ENCODE measurements around the gene TIMP2. TPM values are rescaled to one million over a fixed set of nuclear protein-coding genes. Genes with fewer than 3 reads are reported as not detected.

Gene TIMP2
- total and polyA plus RNA-seq, 2 experiments from 2014 or later, result 20.9 to 63.3 TPM

GRCh38 chr17:78876094-78876597, 49.0 kb downstream of the TIMP2 start:
- H3K4me2 ChIP-seq, result no peak overlapping the region
- no peaks in the 10 kb centered on the region for H3K9me2 ChIP-seq (replicated peaks; ENCODE audit: insufficient read depth)
- H3K36me3 ChIP-seq (replicated peaks; ENCODE audit: insufficient read depth, low read depth), result no peaks in the 10 kb centered on the region
- H4K20me1 ChIP-seq (ENCODE audit: insufficient read depth, poor library complexity, severe bottlenecking), result peaks cover 8% of the 10 kb centered on the region
- H3K9me3 ChIP-seq (ENCODE audit: low read depth), result no peaks in the 10 kb centered on the region
- H3K4me1 ChIP-seq (ENCODE audit: insufficient read depth), result peaks cover 6% of the 10 kb centered on the region
- no peak overlapping the region for H3K27ac ChIP-seq
- no peak overlapping the region for H3K4me3 ChIP-seq
- H3K79me2 ChIP-seq, result peaks cover 53% of the 10 kb centered on the region
- 65% methylated on average over 7 of the region's 7 CpGs for WGBS (ENCODE audit: low lambda C conversion rate, missing lambda C conversion rate)
- DNase-seq (ENCODE audit: low spot score), result no peak
- H3K27me3 ChIP-seq, result no peaks in the 10 kb centered on the region
- TF ChIP-seq EZH2 (IDR thresholded peaks at IDR 0.05; ENCODE audit: borderline replicate concordance), result no peak
- H2AFZ ChIP-seq, result no peak overlapping the region

GRCh38 chr17:78875363-78876093, 49.7 kb downstream of the TIMP2 start:
- Histone ChIP-seq H2AFZ (no peak overlapping the region), H4K20me1 (ENCODE audit: insufficient read depth, poor library complexity, severe bottlenecking) (peaks cover 8% of the 10 kb centered on the region), H3K79me2 (peaks cover 47% of the 10 kb centered on the region), H3K36me3 (replicated peaks; ENCODE audit: insufficient read depth, low read depth) (no peaks in the 10 kb centered on the region), H3K27me3 (no peaks in the 10 kb centered on the region), H3K4me1 (ENCODE audit: insufficient read depth) (peaks cover 6% of the 10 kb centered on the region), H3K27ac (no peak overlapping the region), H3K9me3 (ENCODE audit: low read depth) (no peaks in the 10 kb centered on the region), H3K9me2 (replicated peaks; ENCODE audit: insufficient read depth) (no peaks in the 10 kb centered on the region), H3K4me2 (no peak overlapping the region), H3K4me3 (no peak overlapping the region)
- 70% methylated on average over 6 of the region's 9 CpGs for WGBS (ENCODE audit: low lambda C conversion rate, missing lambda C conversion rate)
- TF ChIP-seq EZH2phosphoT487 (IDR thresholded peaks at IDR 0.05; ENCODE audit: low read depth, severe bottlenecking, unreplicated experiment), result no peak
- no peak for TF ChIP-seq CTCF (IDR thresholded peaks at IDR 0.05; ENCODE audit: poor library complexity)
- no peak for TF ChIP-seq EZH2 (IDR thresholded peaks at IDR 0.05; ENCODE audit: borderline replicate concordance)
- DNase-seq (ENCODE audit: low spot score), result no peak

GRCh38 chr17:78873519-78874340, 51.5 kb downstream of the TIMP2 start:
- Histone ChIP-seq H3K36me3 (replicated peaks; ENCODE audit: insufficient read depth, low read depth) (no peaks in the 10 kb centered on the region), H2AFZ (no peak overlapping the region), H3K27ac (no peak overlapping the region), H3K4me1 (ENCODE audit: insufficient read depth) (no peaks in the 10 kb centered on the region), H3K27me3 (no peaks in the 10 kb centered on the region), H3K9me3 (ENCODE audit: low read depth) (no peaks in the 10 kb centered on the region), H3K79me2 (peaks cover 35% of the 10 kb centered on the region), H4K20me1 (ENCODE audit: insufficient read depth, poor library complexity, severe bottlenecking) (no peaks in the 10 kb centered on the region), H3K4me3 (no peak overlapping the region), H3K9me2 (replicated peaks; ENCODE audit: insufficient read depth) (no peaks in the 10 kb centered on the region), H3K4me2 (no peak overlapping the region)
- DNase-seq (ENCODE audit: low spot score), result no peak
- WGBS (ENCODE audit: low lambda C conversion rate, missing lambda C conversion rate), result 91% methylated on average over 21 of the region's 21 CpGs
- TF ChIP-seq EZH2 (IDR thresholded peaks at IDR 0.05; ENCODE audit: borderline replicate concordance) (no peak), CTCF (IDR thresholded peaks at IDR 0.05; ENCODE audit: poor library complexity) (no peak), EZH2phosphoT487 (IDR thresholded peaks at IDR 0.05; ENCODE audit: low read depth, severe bottlenecking, unreplicated experiment) (no peak)

- WGBS (ENCODE audit: low lambda C conversion rate, missing lambda C conversion rate), result 86% methylated on average over 6 of the region's 6 CpGs
- Histone ChIP-seq H3K9me2 (replicated peaks; ENCODE audit: insufficient read depth) (no peaks in the 10 kb centered on the region), H3K4me3 (no peak overlapping the region), H3K4me1 (ENCODE audit: insufficient read depth) (no peaks in the 10 kb centered on the region), H3K27ac (no peak overlapping the region), H3K79me2 (peaks cover 22% of the 10 kb centered on the region), H3K36me3 (replicated peaks; ENCODE audit: insufficient read depth, low read depth) (no peaks in the 10 kb centered on the region), H3K27me3 (no peaks in the 10 kb centered on the region), H4K20me1 (ENCODE audit: insufficient read depth, poor library complexity, severe bottlenecking) (no peaks in the 10 kb centered on the region), H2AFZ (no peak overlapping the region), H3K9me3 (ENCODE audit: low read depth) (no peaks in the 10 kb centered on the region), H3K4me2 (no peak overlapping the region)
- DNase-seq (ENCODE audit: low spot score), result no peak
- no peak for TF ChIP-seq EZH2phosphoT487 (IDR thresholded peaks at IDR 0.05; ENCODE audit: low read depth, severe bottlenecking, unreplicated experiment)
- TF ChIP-seq EZH2 (IDR thresholded peaks at IDR 0.05; ENCODE audit: borderline replicate concordance), result no peak
- TF ChIP-seq CTCF (IDR thresholded peaks at IDR 0.05; ENCODE audit: poor library complexity), result no peak
These were observed 52.7 kb downstream of the TIMP2 start for GRCh38 chr17:78872486-78872885.
